HCT116 (cell line): ENCODE data around the gene ADAM15. TPM values are rescaled to one million over a fixed set of nuclear protein-coding genes. Genes with fewer than 3 reads are reported as not detected.

Experiments used
- ATAC-seq: fragments of 200-7000 bp; cut with Tn5 transposase; 2 replicates; pipeline ENCODE4 v1.9.1; 2020; ENCODE audit warnings: mild to moderate bottlenecking, moderate library complexity
- BruUV-seq: library from RNA; stranded (reverse); fragments of 400-500 nt; replicated peaks from 2 replicates; lab custom pipeline; 2021; lab: Mats Ljungman, UMichigan
- CTCF ChIA-PET: fragments of 300-600 bp; sonication (Branson Sonifier 250); formaldehyde crosslinking; loops from one replicate; lab custom pipeline; 2021; ENCODE audit warnings: antibody characterized with exemption; lab: Charles Lee
- POLR2A ChIA-PET: fragments of 300-600, 350-600 bp; sonication (Branson Sonifier 250); formaldehyde crosslinking; loops from one replicate; lab custom pipeline; 2021; ENCODE audit warnings: antibody characterized with exemption; lab: Charles Lee
- RAD21 ChIA-PET, 2 experiments: fragments of 300-600 bp; sonication (Branson Sonifier 250); formaldehyde crosslinking; loops; one replicate each; lab custom pipeline; 2023; ENCODE audit warnings: low total read pairs in 2 of 2; ENCODE audit not compliant: uncharacterized antibody in 2 of 2, unreplicated experiment in 2 of 2, low non-redundant PET in 1 of 2; lab: Charles Lee
- DNase-seq: peaks from one replicate; pipeline ENCODE4 v3.0.0-alpha.2; 2010; ENCODE audit warnings: low read depth, low spot score
- H2AFZ ChIP-seq: fragments of 200-600 bp; shearing (Covaris generic), sonication (generic); 2 replicates; pipeline ENCODE4 v1.6.1; 2017; ENCODE audit warnings: low read depth, mixed run types, mixed read lengths, antibody characterized with exemption, low read length; ENCODE audit not compliant: poor library complexity, severe bottlenecking
- H3K27ac ChIP-seq: 2 replicates; pipeline ENCODE4 v1.5.1; 2012; ENCODE audit warnings: low read depth, low read length
- H3K27me3 ChIP-seq: fragments of 200-600 bp; sonication (generic); 2 replicates; pipeline ENCODE4 v1.6.1; 2016; ENCODE audit warnings: mixed run types, low read length, mixed read lengths; ENCODE audit not compliant: insufficient read depth
- H3K36me3 ChIP-seq, 2 experiments: fragments of 200-500 bp in 1 of 2; fragments of 200-600 bp in 1 of 2; sonication (Bioruptor generic) in 1 of 2; sonication (generic) in 1 of 2; 2 replicates each; pipeline versions ENCODE4 v1.5.1 to v1.6.1; 2014 to 2016; ENCODE audit warnings: low read length in 2 of 2, inconsistent platforms in 1 of 2, mixed read lengths in 1 of 2, mixed run types in 1 of 2; ENCODE audit not compliant: insufficient read depth in 2 of 2, control insufficient read depth in 1 of 2
- H3K4me1 ChIP-seq, 2 experiments: fragments of 200-600 bp in 1 of 2; sonication (generic) in 1 of 2; 2 replicates each; pipeline versions ENCODE4 v1.5.1 to v1.6.1; 2012 to 2017; ENCODE audit warnings: low read length in 2 of 2, inconsistent platforms in 1 of 2, mild to moderate bottlenecking in 1 of 2, mixed read lengths in 1 of 2, mixed run types in 1 of 2, moderate library complexity in 1 of 2; ENCODE audit not compliant: insufficient read depth in 2 of 2, control insufficient read depth in 1 of 2
- H3K4me2 ChIP-seq: fragments of 200-600 bp; sonication (generic); 2 replicates; pipeline ENCODE4 v1.6.1; 2017; ENCODE audit warnings: mixed run types, low read length, mixed read lengths
- H3K4me3 ChIP-seq, 2 experiments: fragments of 200-600 bp in 1 of 2; sonication (generic) in 1 of 2; replicated peaks in 1 of 2; 2 replicates each; pipeline ENCODE4 v1.5.1; 2011 to 2016; ENCODE audit warnings: low read length in 2 of 2, control low read depth in 1 of 2, low read depth in 1 of 2, mild to moderate bottlenecking in 1 of 2, mixed read lengths in 1 of 2, mixed run types in 1 of 2
- H3K79me2 ChIP-seq: fragments of 200-600 bp; sonication (generic); 2 replicates; pipeline ENCODE4 v1.6.1; 2017; ENCODE audit warnings: mild to moderate bottlenecking, mixed run types, low read length, moderate library complexity, mixed read lengths; ENCODE audit not compliant: insufficient read depth
- H3K9ac ChIP-seq: fragments of 200-600 bp; sonication (generic); 2 replicates; pipeline ENCODE4 v1.6.1; 2016; ENCODE audit warnings: low read length, mixed read lengths
- H3K9me2 ChIP-seq: fragments of 200-600 bp; sonication (generic), shearing (Covaris generic); 2 replicates; pipeline ENCODE4 v1.6.1; 2017; ENCODE audit warnings: mixed run types, mild to moderate bottlenecking, moderate library complexity; ENCODE audit not compliant: insufficient read depth
- H3K9me3 ChIP-seq, 2 experiments: fragments of 200-500 bp in 1 of 2; fragments of 200-600 bp in 1 of 2; sonication (Bioruptor generic) in 1 of 2; sonication (generic) in 1 of 2; 2 replicates each; pipeline ENCODE4 v1.6.1; 2014 to 2017; ENCODE audit warnings: low read length in 2 of 2, mixed read lengths in 2 of 2, inconsistent platforms in 1 of 2, low read depth in 1 of 2, mild to moderate bottlenecking in 1 of 2, mixed run types in 1 of 2, moderate library complexity in 1 of 2; ENCODE audit not compliant: control insufficient read depth in 1 of 2, insufficient read depth in 1 of 2
- H4K20me1 ChIP-seq: fragments of 200-600 bp; sonication (generic), shearing (Covaris generic); 2 replicates; pipeline ENCODE4 v1.6.1; 2017; ENCODE audit warnings: mixed run types, mild to moderate bottlenecking, moderate library complexity; ENCODE audit not compliant: insufficient read depth
- EZH2 ChIP-seq: fragments of 200-600 bp; sonication (generic); IDR thresholded peaks from 2 replicates; pipeline ENCODE4 v1.6.1; 2017; ENCODE audit warnings: antibody characterized with exemption, mixed run types
- FOSL1 ChIP-seq: IDR thresholded peaks from 2 replicates; pipeline ENCODE4 v1.6.1; 2012; ENCODE audit warnings: low read depth
- JUND ChIP-seq: IDR thresholded peaks from 2 replicates; pipeline ENCODE4 v1.6.1; 2012
- POLR2A ChIP-seq: IDR thresholded peaks from 2 replicates; pipeline ENCODE4 v1.7.0; 2011; ENCODE audit warnings: borderline replicate concordance; ENCODE audit not compliant: insufficient read depth, insufficient read length; ENCODE audit errors: extremely low read depth
- POLR2AphosphoS5 ChIP-seq: IDR thresholded peaks from 2 replicates; pipeline ENCODE4 v1.6.1; 2011; ENCODE audit warnings: mild to moderate bottlenecking, low read depth, low read length, moderate library complexity
- SIN3A ChIP-seq: IDR thresholded peaks from 2 replicates; pipeline ENCODE4 v1.6.1; 2012; ENCODE audit warnings: low read depth
- SRF ChIP-seq: IDR thresholded peaks from 2 replicates; pipeline ENCODE4 v1.6.1; 2012; ENCODE audit warnings: low read depth
- TCF7L2 ChIP-seq: IDR thresholded peaks from 2 replicates; pipeline ENCODE4 v1.7.0; 2011; ENCODE audit warnings: borderline replicate concordance, inconsistent platforms; ENCODE audit not compliant: insufficient read depth, insufficient read length; ENCODE audit errors: extremely low read depth
- YY1 ChIP-seq: IDR thresholded peaks from 2 replicates; pipeline ENCODE4 v1.6.1; 2011; ENCODE audit warnings: low read length, low read depth, moderate library complexity, mild to moderate bottlenecking; ENCODE audit not compliant: insufficient replicate concordance; ENCODE audit errors: extremely low read depth
- intact Hi-C: fragments of 100-400 bp; cut with micrococcal nuclease; formaldehyde crosslinking; loops from 2 replicates; pipeline ENCODE4 v1.10.0; 2022
- total RNA-seq: library from RNA; stranded (reverse); gene quantifications from one replicate; pipeline ENCODE4 v1.2.1, GENCODE V29; 2021; ENCODE audit not compliant: unreplicated experiment
- TF ChIP-seq, protein P1 (sequence below): IDR thresholded peaks from 2 replicates; pipeline ENCODE4 v1.6.1; 2012

Gene ADAM15
- total RNA-seq, 1 experiment from 2014 or later = 149 TPM

DNA sequence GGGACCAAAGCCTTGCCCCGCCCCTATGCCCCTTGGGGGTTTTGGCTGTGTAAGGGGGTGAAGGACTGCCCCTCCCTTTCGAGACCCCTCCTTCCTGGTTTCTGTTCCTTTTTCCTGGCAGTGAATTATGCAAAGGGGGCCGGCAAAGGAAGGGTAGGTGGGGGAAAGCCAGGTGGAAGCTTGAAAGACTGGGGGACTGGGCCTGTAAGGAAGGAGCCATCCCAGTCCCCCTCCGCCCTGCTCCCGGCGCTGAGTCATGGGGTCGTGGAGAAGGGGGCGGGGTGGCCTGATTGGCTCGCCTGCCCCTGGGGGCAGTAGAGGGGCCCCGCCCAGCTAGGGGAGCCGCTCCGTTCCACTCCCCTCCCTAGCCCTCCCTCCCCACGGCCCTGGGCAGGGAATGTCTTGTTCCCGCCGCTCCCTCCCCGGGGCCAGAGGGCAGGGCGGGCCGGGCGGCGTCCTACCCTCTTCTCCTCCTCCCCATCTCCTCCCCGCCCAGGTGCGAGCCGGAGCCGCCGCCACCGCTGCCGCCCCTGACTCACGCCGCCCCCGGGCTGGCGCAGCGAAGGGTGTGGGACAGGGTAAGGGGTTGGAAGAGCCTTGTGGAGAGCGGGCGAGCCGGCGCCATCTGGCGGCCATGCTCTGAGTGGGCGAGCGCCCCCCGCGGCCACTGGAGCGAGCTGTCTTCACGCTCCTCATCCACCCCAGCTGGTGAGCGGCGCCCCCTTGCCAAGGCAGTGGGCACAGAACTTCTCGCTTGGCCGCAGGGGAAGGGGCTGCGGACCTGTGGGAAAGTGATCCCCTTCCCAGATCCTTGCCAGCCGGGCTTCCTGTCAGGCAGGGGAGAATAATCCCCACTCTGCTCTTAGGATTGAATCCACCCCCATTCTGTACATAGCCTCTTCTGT lies 33.8 kb upstream of the ADAM15 start (continued):
- TF ChIP-seq EZH2 (no peak), SIN3A (peak; percentile 43), JUND (peak; percentile 74), SRF (no peak), YY1 (peak; percentile 80), TCF7L2 (no peak)

DNA sequence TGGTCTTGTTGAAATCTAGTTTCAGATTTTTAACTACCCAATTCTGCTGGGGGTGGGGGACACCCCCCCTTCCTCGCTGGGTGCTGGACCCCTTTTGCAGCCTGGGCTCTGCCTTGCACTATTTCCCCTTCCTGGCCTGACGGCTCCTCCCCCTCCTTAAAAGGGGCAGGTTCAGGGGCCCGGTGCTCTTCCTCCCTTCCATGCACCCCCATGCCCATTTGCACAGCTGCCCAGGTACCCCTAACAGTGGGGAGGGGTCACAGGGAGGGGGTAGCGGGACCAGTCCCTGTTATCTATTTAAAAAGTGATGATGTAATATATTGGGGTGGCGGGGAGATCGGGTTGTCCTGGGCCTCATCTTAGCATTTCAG lies 33.2 kb upstream of the ADAM15 start:
- H3K27ac ChIP-seq = peak overlapping the region; percentile 89
- CTCF ChIA-PET = interaction anchor here (0.6 to 3.0 kb wide), 18 partner anchors 8 to 538 kb away, joined by 3 to 24 read pairs (median 6); partner anchors contain the start of genes ADAM15, PBXIP1 and ZBTB7B
- H3K4me3 ChIP-seq = peak overlapping the region; percentile 27 to 47
- no peaks in the 10 kb centered on the region for H3K9me3 ChIP-seq
- ATAC-seq = peak; percentile 15
- no peak for DNase-seq
- peaks cover 6 to 27% of the 10 kb centered on the region in 2 experiments; a peak in 3 of 4 replicates for H3K36me3 ChIP-seq
- no peaks in the 10 kb centered on the region for H3K27me3 ChIP-seq
- no peaks in the 10 kb centered on the region for H4K20me1 ChIP-seq
- TF ChIP-seq TCF7L2 (no peak), YY1 (no peak), POLR2A (no peak), POLR2AphosphoS5 (no peak), FOSL1 (no peak), EZH2 (no peak)
- TF ChIP-seq, protein P1, sequence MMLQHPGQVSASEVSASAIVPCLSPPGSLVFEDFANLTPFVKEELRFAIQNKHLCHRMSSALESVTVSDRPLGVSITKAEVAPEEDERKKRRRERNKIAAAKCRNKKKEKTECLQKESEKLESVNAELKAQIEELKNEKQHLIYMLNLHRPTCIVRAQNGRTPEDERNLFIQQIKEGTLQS = no peak
- peak overlapping the region; percentile 60 for H3K9ac ChIP-seq
- POLR2A ChIA-PET = interaction anchor here (0.6 to 1.5 kb wide), 4 partner anchors 14 to 81 kb away, joined by 3 to 8 read pairs (median 5); partner anchors contain the start of gene PMVK
- H3K79me2 ChIP-seq = peaks cover 5% of the 10 kb centered on the region; the same call in 1 of the 2 replicates
- TSS peak; percentile 8 for BruUV-seq
- H3K4me2 ChIP-seq = peak overlapping the region; percentile 82
- H2AFZ ChIP-seq = no peak overlapping the region
- no peaks in the 10 kb centered on the region for H3K9me2 ChIP-seq
- intact Hi-C loops = loop anchor here (1.0 to 2.0 kb wide), 3 partner anchors 15 to 67 kb away; partner anchors contain the start of gene ZBTB7B
- H3K4me1 ChIP-seq = peaks cover 34 to 62% of the 10 kb centered on the region in 2 experiments
- RAD21 ChIA-PET = interaction anchor here in 1 of 2 experiments (1.2 kb wide), 1 partner anchor 47 kb away, joined by 3 read pairs; the partner anchor contains the start of gene SHC1
